OCI-LY3 (cell line): Measurements from ENCODE around the gene TUBB.
"Not testable (repeated sequence)": the region's sequence is repeated elsewhere in the genome, so short reads cannot be mapped to it uniquely, and the experiment has no call there.

Experiments used
- EZH2phosphoT487 ChIP-seq: fragments of 200-600 bp; shearing (Covaris generic); IDR thresholded peaks from 2 replicates; pipeline ENCODE4 v1.6.1; 2018; ENCODE audit warnings: antibody characterized with exemption, mixed run types, low read depth
- TF ChIP-seq, protein P1 (sequence below): fragments of 200-600, 300-600 bp; sonication (generic); IDR thresholded peaks from 2 replicates; pipeline ENCODE4 v1.5.1; 2014; ENCODE audit warnings: antibody characterized with exemption, low read length, low read depth

DNA sequence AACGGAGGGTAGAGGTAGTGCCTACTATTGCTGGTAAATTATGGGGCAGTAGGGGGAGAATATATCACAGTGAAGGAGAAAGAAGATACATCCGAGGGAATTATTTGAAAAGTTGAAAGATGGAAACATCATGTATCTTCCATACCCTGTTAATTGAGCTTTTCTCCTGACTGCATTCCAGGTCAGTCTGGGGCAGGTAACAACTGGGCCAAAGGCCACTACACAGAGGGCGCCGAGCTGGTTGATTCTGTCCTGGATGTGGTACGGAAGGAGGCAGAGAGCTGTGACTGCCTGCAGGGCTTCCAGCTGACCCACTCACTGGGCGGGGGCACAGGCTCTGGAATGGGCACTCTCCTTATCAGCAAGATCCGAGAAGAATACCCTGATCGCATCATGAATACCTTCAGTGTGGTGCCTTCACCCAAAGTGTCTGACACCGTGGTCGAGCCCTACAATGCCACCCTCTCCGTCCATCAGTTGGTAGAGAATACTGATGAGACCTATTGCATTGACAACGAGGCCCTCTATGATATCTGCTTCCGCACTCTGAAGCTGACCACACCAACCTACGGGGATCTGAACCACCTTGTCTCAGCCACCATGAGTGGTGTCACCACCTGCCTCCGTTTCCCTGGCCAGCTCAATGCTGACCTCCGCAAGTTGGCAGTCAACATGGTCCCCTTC is 3.1 kb downstream of the TUBB start:
- TF ChIP-seq, protein P1, sequence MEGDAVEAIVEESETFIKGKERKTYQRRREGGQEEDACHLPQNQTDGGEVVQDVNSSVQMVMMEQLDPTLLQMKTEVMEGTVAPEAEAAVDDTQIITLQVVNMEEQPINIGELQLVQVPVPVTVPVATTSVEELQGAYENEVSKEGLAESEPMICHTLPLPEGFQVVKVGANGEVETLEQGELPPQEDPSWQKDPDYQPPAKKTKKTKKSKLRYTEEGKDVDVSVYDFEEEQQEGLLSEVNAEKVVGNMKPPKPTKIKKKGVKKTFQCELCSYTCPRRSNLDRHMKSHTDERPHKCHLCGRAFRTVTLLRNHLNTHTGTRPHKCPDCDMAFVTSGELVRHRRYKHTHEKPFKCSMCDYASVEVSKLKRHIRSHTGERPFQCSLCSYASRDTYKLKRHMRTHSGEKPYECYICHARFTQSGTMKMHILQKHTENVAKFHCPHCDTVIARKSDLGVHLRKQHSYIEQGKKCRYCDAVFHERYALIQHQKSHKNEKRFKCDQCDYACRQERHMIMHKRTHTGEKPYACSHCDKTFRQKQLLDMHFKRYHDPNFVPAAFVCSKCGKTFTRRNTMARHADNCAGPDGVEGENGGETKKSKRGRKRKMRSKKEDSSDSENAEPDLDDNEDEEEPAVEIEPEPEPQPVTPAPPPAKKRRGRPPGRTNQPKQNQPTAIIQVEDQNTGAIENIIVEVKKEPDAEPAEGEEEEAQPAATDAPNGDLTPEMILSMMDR: not testable (repeated sequence)
- not testable (repeated sequence) for TF ChIP-seq EZH2phosphoT487
